ENCODE measurements around the gene SH3GL1.

DNA sequence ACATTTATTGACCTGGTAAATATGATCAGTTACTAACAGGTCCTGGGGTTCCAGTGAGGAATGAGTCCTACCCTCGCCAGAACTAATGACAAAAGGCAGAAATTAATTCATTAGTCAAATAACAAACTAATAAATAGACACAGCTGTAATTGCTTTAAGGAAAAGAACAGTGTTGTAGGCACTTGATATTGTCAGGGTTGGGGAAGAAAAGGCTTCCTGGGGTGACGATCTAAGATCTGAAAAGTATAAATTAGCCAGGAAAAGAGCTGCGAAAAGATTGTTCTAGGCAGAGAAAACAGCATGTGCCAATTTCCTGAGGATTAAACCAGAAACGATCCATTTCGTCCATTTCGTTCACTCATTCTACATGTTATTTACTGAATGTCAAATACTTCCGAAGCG lies 1.4 kb upstream of the SH3GL1 start:
- TF ChIP-seq, protein P1, sequence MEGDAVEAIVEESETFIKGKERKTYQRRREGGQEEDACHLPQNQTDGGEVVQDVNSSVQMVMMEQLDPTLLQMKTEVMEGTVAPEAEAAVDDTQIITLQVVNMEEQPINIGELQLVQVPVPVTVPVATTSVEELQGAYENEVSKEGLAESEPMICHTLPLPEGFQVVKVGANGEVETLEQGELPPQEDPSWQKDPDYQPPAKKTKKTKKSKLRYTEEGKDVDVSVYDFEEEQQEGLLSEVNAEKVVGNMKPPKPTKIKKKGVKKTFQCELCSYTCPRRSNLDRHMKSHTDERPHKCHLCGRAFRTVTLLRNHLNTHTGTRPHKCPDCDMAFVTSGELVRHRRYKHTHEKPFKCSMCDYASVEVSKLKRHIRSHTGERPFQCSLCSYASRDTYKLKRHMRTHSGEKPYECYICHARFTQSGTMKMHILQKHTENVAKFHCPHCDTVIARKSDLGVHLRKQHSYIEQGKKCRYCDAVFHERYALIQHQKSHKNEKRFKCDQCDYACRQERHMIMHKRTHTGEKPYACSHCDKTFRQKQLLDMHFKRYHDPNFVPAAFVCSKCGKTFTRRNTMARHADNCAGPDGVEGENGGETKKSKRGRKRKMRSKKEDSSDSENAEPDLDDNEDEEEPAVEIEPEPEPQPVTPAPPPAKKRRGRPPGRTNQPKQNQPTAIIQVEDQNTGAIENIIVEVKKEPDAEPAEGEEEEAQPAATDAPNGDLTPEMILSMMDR (IDR thresholded peaks at IDR 0.05) = no peak
- TF ChIP-seq POLR2A (IDR thresholded peaks at IDR 0.05) = no peak
